ENCODE results near the gene ACKR2.

The ACKR2 gene

GRCh38 chr3:42826141-42826540 is 16.9 kb downstream of the ACKR2 start:
- Histone ChIP-seq H3K79me2 (ENCODE audit: control insufficient read depth, insufficient read depth, low read length, poor library complexity) (no peaks in the 10 kb centered on the region), H3K79me1 (ENCODE audit: low read length) (peaks cover 5% of the 10 kb centered on the region), H3K27me3 (ENCODE audit: insufficient read depth, low read length) (no peaks in the 10 kb centered on the region), H2BK12ac (ENCODE audit: low read length) (no peak overlapping the region), H3K4me2 (ENCODE audit: low read length) (no peak overlapping the region), H3K23ac (ENCODE audit: low read length) (no peak overlapping the region), H3K14ac (ENCODE audit: low read length) (no peak overlapping the region), H3K9ac (ENCODE audit: low read length) (no peak overlapping the region), H3K4ac (ENCODE audit: low read depth, low read length) (no peak overlapping the region), H3K18ac (ENCODE audit: low read length) (no peak overlapping the region), H3K9me3 (ENCODE audit: insufficient read depth, low read depth, low read length) (no peaks in the 10 kb centered on the region), H2AK5ac (ENCODE audit: low read length) (no peak overlapping the region), H2BK5ac (ENCODE audit: low read depth, low read length, poor library complexity) (no peak overlapping the region), H3K27ac (ENCODE audit: low read depth, low read length) (no peak overlapping the region), H4K8ac (ENCODE audit: low read depth, low read length) (no peak overlapping the region), H4K91ac (ENCODE audit: low read depth, low read length) (no peak overlapping the region), H3K36me3 (ENCODE audit: control insufficient read depth in 1 of 2, insufficient read depth in 2 of 2, low read length in 2 of 2) (peaks cover 0 to 1% of the 10 kb centered on the region in 2 experiments), H2BK120ac (ENCODE audit: insufficient read depth, low read length, poor library complexity) (no peak overlapping the region), H2AFZ (ENCODE audit: insufficient read depth, low read length, poor library complexity) (no peak overlapping the region), H3K4me3 (ENCODE audit: low read depth, low read length) (no peak overlapping the region), H4K12ac (ENCODE audit: low read depth, low read length) (no peak overlapping the region), H3K4me1 (ENCODE audit: control insufficient read depth in 1 of 2, insufficient read depth in 2 of 2, low read length in 2 of 2) (peaks cover 6 to 15% of the 10 kb centered on the region in 2 experiments)
- DNase-seq = no peak

GRCh38 chr3:42827023-42827422 is 17.8 kb downstream of the ACKR2 start:
- peak in 1 of 2 donors; percentile 44 for DNase-seq
- H3K4me2 ChIP-seq (ENCODE audit: low read length) = no peak overlapping the region
- peaks cover 5% of the 10 kb centered on the region for H3K79me1 ChIP-seq (ENCODE audit: low read length)
- H3K36me3 ChIP-seq (ENCODE audit: control insufficient read depth in 1 of 2, insufficient read depth in 2 of 2, low read length in 2 of 2) = no peaks in the 10 kb centered on the region
- no peak overlapping the region for H2AK5ac ChIP-seq (ENCODE audit: low read length)
- no peaks in the 10 kb centered on the region for H3K9me3 ChIP-seq (ENCODE audit: insufficient read depth, low read depth, low read length)
- H3K27me3 ChIP-seq (ENCODE audit: insufficient read depth, low read length) = no peaks in the 10 kb centered on the region
- no peak overlapping the region for H3K4ac ChIP-seq (ENCODE audit: low read depth, low read length)
- no peak overlapping the region for H3K27ac ChIP-seq (ENCODE audit: low read depth, low read length)
- H4K8ac ChIP-seq (ENCODE audit: low read depth, low read length) = no peak overlapping the region
- H4K12ac ChIP-seq (ENCODE audit: low read depth, low read length) = no peak overlapping the region
- H3K14ac ChIP-seq (ENCODE audit: low read length) = no peak overlapping the region
- peaks cover 6 to 15% of the 10 kb centered on the region in 2 experiments for H3K4me1 ChIP-seq (ENCODE audit: control insufficient read depth in 1 of 2, insufficient read depth in 2 of 2, low read length in 2 of 2)
- H2BK120ac ChIP-seq (ENCODE audit: insufficient read depth, low read length, poor library complexity) = no peak overlapping the region
- no peak overlapping the region for H3K9ac ChIP-seq (ENCODE audit: low read length)
- no peak overlapping the region for H2AFZ ChIP-seq (ENCODE audit: insufficient read depth, low read length, poor library complexity)
- no peak overlapping the region for H3K18ac ChIP-seq (ENCODE audit: low read length)
- no peak overlapping the region for H2BK5ac ChIP-seq (ENCODE audit: low read depth, low read length, poor library complexity)
- no peaks in the 10 kb centered on the region for H3K79me2 ChIP-seq (ENCODE audit: control insufficient read depth, insufficient read depth, low read length, poor library complexity)
- H4K91ac ChIP-seq (ENCODE audit: low read depth, low read length) = no peak overlapping the region
- H2BK12ac ChIP-seq (ENCODE audit: low read length) = no peak overlapping the region
- no peak overlapping the region for H3K23ac ChIP-seq (ENCODE audit: low read length)
- no peak overlapping the region for H3K4me3 ChIP-seq (ENCODE audit: low read depth, low read length)

- no peak overlapping the region for H4K8ac ChIP-seq (ENCODE audit: low read depth, low read length)
- H4K91ac ChIP-seq (ENCODE audit: low read depth, low read length) = peak overlapping the region; percentile 30
- H3K36me3 ChIP-seq (ENCODE audit: control insufficient read depth in 1 of 2, insufficient read depth in 2 of 2, low read length in 2 of 2) = no peaks in the 10 kb centered on the region
- peaks cover 5% of the 10 kb centered on the region for H3K79me1 ChIP-seq (ENCODE audit: low read length)
- H2AFZ ChIP-seq (ENCODE audit: insufficient read depth, low read length, poor library complexity) = no peak overlapping the region
- no peaks in the 10 kb centered on the region for H3K79me2 ChIP-seq (ENCODE audit: control insufficient read depth, insufficient read depth, low read length, poor library complexity)
- no peak overlapping the region for H3K14ac ChIP-seq (ENCODE audit: low read length)
- WGBS (ENCODE audit: extremely low coverage, insufficient coverage, insufficient read length) = no CpG with 5 or more reads among the region's 4 CpGs
- no peak overlapping the region for H3K23ac ChIP-seq (ENCODE audit: low read length)
- no peak overlapping the region for H3K18ac ChIP-seq (ENCODE audit: low read length)
- H3K4me3 ChIP-seq (ENCODE audit: low read depth, low read length) = no peak overlapping the region
- no peak overlapping the region for H2BK120ac ChIP-seq (ENCODE audit: insufficient read depth, low read length, poor library complexity)
- H3K27ac ChIP-seq (ENCODE audit: low read depth, low read length) = no peak overlapping the region
- H3K9me3 ChIP-seq (ENCODE audit: insufficient read depth, low read depth, low read length) = no peaks in the 10 kb centered on the region
- H4K12ac ChIP-seq (ENCODE audit: low read depth, low read length) = no peak overlapping the region
- no peak overlapping the region for H3K4ac ChIP-seq (ENCODE audit: low read depth, low read length)
- H3K9ac ChIP-seq (ENCODE audit: low read length) = no peak overlapping the region
- no peak overlapping the region for H2BK5ac ChIP-seq (ENCODE audit: low read depth, low read length, poor library complexity)
- H3K27me3 ChIP-seq (ENCODE audit: insufficient read depth, low read length) = no peaks in the 10 kb centered on the region
- no peak for DNase-seq
- no peak overlapping the region for H3K4me2 ChIP-seq (ENCODE audit: low read length)
- H2BK12ac ChIP-seq (ENCODE audit: low read length) = no peak overlapping the region
- H2AK5ac ChIP-seq (ENCODE audit: low read length) = no peak overlapping the region
- peaks cover 6 to 15% of the 10 kb centered on the region in 2 experiments for H3K4me1 ChIP-seq (ENCODE audit: control insufficient read depth in 1 of 2, insufficient read depth in 2 of 2, low read length in 2 of 2)
These were observed 18.4 kb downstream of the ACKR2 start for GRCh38 chr3:42827654-42828053.

GRCh38 chr3:42829083-42829627 is 19.9 kb downstream of the ACKR2 start:
- no peak overlapping the region for H3K4me2 ChIP-seq (ENCODE audit: low read length)
- no peak overlapping the region for H2BK12ac ChIP-seq (ENCODE audit: low read length)
- peak overlapping the region; percentile 6 for H2BK5ac ChIP-seq (ENCODE audit: low read depth, low read length, poor library complexity)
- peak overlapping the region; percentile 48 for H3K14ac ChIP-seq (ENCODE audit: low read length)
- peaks cover 6 to 11% of the 10 kb centered on the region in 2 experiments for H3K4me1 ChIP-seq (ENCODE audit: control insufficient read depth in 1 of 2, insufficient read depth in 2 of 2, low read length in 2 of 2)
- no peaks in the 10 kb centered on the region for H3K79me2 ChIP-seq (ENCODE audit: control insufficient read depth, insufficient read depth, low read length, poor library complexity)
- no peak overlapping the region for H3K23ac ChIP-seq (ENCODE audit: low read length)
- no peak overlapping the region for H3K27ac ChIP-seq (ENCODE audit: low read depth, low read length)
- DNase-seq = peak; percentile 89 to 95
- no peaks in the 10 kb centered on the region for H3K36me3 ChIP-seq (ENCODE audit: control insufficient read depth in 1 of 2, insufficient read depth in 2 of 2, low read length in 2 of 2)
- H3K9ac ChIP-seq (ENCODE audit: low read length) = no peak overlapping the region
- H4K91ac ChIP-seq (ENCODE audit: low read depth, low read length) = no peak overlapping the region
- no CpG with 5 or more reads among the region's 5 CpGs for WGBS (ENCODE audit: extremely low coverage, insufficient coverage, insufficient read length)
- H4K8ac ChIP-seq (ENCODE audit: low read depth, low read length) = no peak overlapping the region
- no peak overlapping the region for H3K4me3 ChIP-seq (ENCODE audit: low read depth, low read length)
- H2AFZ ChIP-seq (ENCODE audit: insufficient read depth, low read length, poor library complexity) = no peak overlapping the region
- no peaks in the 10 kb centered on the region for H3K9me3 ChIP-seq (ENCODE audit: insufficient read depth, low read depth, low read length)
- H2AK5ac ChIP-seq (ENCODE audit: low read length) = no peak overlapping the region
- H3K4ac ChIP-seq (ENCODE audit: low read depth, low read length) = no peak overlapping the region
- H3K27me3 ChIP-seq (ENCODE audit: insufficient read depth, low read length) = no peaks in the 10 kb centered on the region
- H2BK120ac ChIP-seq (ENCODE audit: insufficient read depth, low read length, poor library complexity) = no peak overlapping the region
- H3K18ac ChIP-seq (ENCODE audit: low read length) = no peak overlapping the region
- peaks cover 3% of the 10 kb centered on the region for H3K79me1 ChIP-seq (ENCODE audit: low read length)
- H4K12ac ChIP-seq (ENCODE audit: low read depth, low read length) = no peak overlapping the region
